GM23248 (cell line): ENCODE measurements around the gene DENND11.

Experiments
- EZH2 ChIP-seq: fragments of 200-600 bp; sonication (generic); IDR thresholded peaks from 2 replicates; pipeline ENCODE4 v1.6.1; 2018; ENCODE audit warnings: antibody characterized with exemption, mild to moderate bottlenecking; ENCODE audit not compliant: insufficient read depth, poor library complexity, severe bottlenecking
- EZH2phosphoT487 ChIP-seq: fragments of 200-600 bp; sonication (generic); IDR thresholded peaks from 2 replicates; pipeline ENCODE4 v1.6.1; 2018; ENCODE audit warnings: antibody characterized with exemption, moderate library complexity, mild to moderate bottlenecking, low read depth; ENCODE audit not compliant: insufficient read depth

DNA sequence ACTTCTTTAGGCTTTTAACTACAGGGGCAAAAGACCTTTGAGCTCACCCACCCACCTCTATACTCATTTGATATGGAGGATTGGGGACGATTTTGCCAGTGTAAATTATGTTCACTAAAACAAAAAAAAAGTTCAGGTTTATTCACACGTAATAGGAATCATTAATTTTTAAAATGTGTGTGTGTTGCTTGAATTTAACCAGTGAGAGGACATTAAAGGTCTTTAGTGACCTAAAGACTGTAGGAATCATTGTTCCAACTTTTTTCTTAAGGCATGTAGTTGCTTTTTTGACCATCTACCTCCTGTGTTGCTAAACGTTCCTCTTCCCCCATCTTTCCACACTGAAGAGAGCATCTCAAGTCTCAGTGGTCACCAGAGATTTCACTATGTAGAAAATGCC is 37.3 kb upstream of the DENND11 start:
- TF ChIP-seq EZH2 (no peak), EZH2phosphoT487 (no peak)
